Esophagus squamous epithelium (tissue), 4 donors: ENCODE data around the gene LTBR.

ENCODE experiments used
- CTCF ChIP-seq, 6 experiments: fragments of 450-650 bp in 4 of 6; fragments of 200-600 bp in 2 of 6; sonication (generic) in 2 of 6; IDR thresholded peaks; one replicate each; pipeline ENCODE4 v1.5.1; 2016 to 2019; ENCODE audit warnings: antibody characterized with exemption in 6 of 6, mild to moderate bottlenecking in 4 of 6, moderate library complexity in 4 of 6
- POLR2A ChIP-seq, 4 donors: fragments of 450-650 bp; IDR thresholded peaks; one replicate each; pipeline ENCODE4 v1.6.1; 2017; ENCODE audit warnings: antibody characterized with exemption in 4 of 4, mild to moderate bottlenecking in 4 of 4, moderate library complexity in 3 of 4

- TF ChIP-seq CTCF (IDR thresholded peaks at IDR 0.05) (no peak), POLR2A (IDR thresholded peaks at IDR 0.05) (no peak)
Measured at GRCh38 chr12:6420364-6420763, 36.4 kb downstream of the LTBR start.
